ENCODE data around the gene ADAD2.

GRCh38 chr16:84225126-84225525 is 34.2 kb downstream of the ADAD2 start:
- TF ChIP-seq, protein P1, sequence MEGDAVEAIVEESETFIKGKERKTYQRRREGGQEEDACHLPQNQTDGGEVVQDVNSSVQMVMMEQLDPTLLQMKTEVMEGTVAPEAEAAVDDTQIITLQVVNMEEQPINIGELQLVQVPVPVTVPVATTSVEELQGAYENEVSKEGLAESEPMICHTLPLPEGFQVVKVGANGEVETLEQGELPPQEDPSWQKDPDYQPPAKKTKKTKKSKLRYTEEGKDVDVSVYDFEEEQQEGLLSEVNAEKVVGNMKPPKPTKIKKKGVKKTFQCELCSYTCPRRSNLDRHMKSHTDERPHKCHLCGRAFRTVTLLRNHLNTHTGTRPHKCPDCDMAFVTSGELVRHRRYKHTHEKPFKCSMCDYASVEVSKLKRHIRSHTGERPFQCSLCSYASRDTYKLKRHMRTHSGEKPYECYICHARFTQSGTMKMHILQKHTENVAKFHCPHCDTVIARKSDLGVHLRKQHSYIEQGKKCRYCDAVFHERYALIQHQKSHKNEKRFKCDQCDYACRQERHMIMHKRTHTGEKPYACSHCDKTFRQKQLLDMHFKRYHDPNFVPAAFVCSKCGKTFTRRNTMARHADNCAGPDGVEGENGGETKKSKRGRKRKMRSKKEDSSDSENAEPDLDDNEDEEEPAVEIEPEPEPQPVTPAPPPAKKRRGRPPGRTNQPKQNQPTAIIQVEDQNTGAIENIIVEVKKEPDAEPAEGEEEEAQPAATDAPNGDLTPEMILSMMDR (IDR thresholded peaks at IDR 0.05; ENCODE audit: low read depth, low read length, missing input control) = no peak
- no peak for TF ChIP-seq RXRA (IDR thresholded peaks at IDR 0.05)

Measured in liver (tissue), 3 donors.